GM18511 (cell line): ENCODE data around the gene HBG2.

Source experiments
- ATAC-seq: cut with Tn5 transposase; IDR thresholded peaks from one replicate; pipeline ENCODE4 v1.9.1; 2021; ENCODE audit warnings: mild to moderate bottlenecking, moderate library complexity; ENCODE audit not compliant: unreplicated experiment

Gene HBG2

GRCh38 chr11:5231111-5231510, 23.5 kb downstream of the HBG2 start:
- ATAC-seq, result no peak

GRCh38 chr11:5230266-5230665, 24.3 kb downstream of the HBG2 start:
- ATAC-seq, result no peak

GRCh38 chr11:5229796-5230195, 24.8 kb downstream of the HBG2 start:
- no peak for ATAC-seq

GRCh38 chr11:5229356-5229755, 25.2 kb downstream of the HBG2 start:
- no peak for ATAC-seq

- no peak for ATAC-seq
Observed at GRCh38 chr11:5228124-5228523, 26.5 kb downstream of the HBG2 start.

- no peak for ATAC-seq
Observed at GRCh38 chr11:5227681-5228080, 26.9 kb downstream of the HBG2 start.

- no peak for ATAC-seq
Observed at GRCh38 chr11:5226732-5227310, 27.8 kb downstream of the HBG2 start, which contains the start of gene HBB. Gene HBB (minus strand): TSS chr11:5227071. CDS start chr11:5227021, 50 bp downstream.

- ATAC-seq, result no peak
Observed at GRCh38 chr11:5225480-5225871, 29.1 kb downstream of the HBG2 start.

- ATAC-seq, result no peak
Observed at GRCh38 chr11:5224538-5225479, 29.8 kb downstream of the HBG2 start.

GRCh38 chr11:5223686-5224085, 30.9 kb downstream of the HBG2 start:
- no peak for ATAC-seq

- no peak for ATAC-seq
Observed at GRCh38 chr11:5223146-5223545, 31.4 kb downstream of the HBG2 start.

- ATAC-seq, result no peak
Observed at GRCh38 chr11:5210376-5210885, 44.1 kb downstream of the HBG2 start.

- ATAC-seq, result peak; percentile 91
Observed at GRCh38 chr11:5204787-5205186, 49.8 kb downstream of the HBG2 start.

GRCh38 chr11:5203366-5203765, 51.2 kb downstream of the HBG2 start:
- no peak for ATAC-seq
